IPS-NIHi7 (cell line): ENCODE measurements around the gene LMO7.
"Not testable (repeated sequence)": the region's sequence is repeated elsewhere in the genome, so short reads cannot be mapped to it uniquely, and the experiment has no call there.

Experiments
- DNase-seq: peaks from one replicate; pipeline ENCODE4 v3.0.0; 2012; ENCODE audit warnings: mixed read lengths; ENCODE audit errors: extremely low spot score

The LMO7 gene

DNA sequence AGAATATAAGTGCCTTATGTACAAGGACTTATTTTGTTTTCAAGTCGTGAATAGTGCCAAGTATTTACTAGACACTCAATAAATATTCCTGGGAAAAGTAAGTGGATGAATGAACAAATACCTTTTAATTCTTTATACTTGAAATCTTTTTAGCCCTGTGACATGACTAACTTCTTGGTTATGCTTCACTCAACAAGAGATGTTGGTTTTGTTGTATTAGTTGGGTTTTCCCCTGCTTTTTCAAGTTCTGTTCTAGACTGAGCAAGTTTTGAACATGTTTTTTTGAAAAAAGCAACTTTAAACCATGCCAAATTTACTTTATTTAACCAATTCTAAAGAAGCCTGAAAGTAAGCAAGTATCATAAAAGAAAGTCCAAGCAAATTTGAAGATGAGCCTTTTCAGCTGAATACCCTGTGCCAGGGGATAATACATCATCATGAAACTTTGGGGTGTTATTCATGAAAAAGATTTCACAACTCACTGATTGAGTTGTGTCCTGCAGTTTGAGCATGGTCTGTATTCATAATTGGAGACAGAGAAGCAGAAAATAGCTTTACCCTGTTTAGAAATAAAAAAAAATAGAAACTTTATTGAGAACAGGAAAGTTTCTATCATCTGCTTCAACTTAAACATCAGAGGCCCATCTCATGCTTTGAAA is 11.1 kb downstream of the LMO7 start:
- DNase-seq: no peak

DNA sequence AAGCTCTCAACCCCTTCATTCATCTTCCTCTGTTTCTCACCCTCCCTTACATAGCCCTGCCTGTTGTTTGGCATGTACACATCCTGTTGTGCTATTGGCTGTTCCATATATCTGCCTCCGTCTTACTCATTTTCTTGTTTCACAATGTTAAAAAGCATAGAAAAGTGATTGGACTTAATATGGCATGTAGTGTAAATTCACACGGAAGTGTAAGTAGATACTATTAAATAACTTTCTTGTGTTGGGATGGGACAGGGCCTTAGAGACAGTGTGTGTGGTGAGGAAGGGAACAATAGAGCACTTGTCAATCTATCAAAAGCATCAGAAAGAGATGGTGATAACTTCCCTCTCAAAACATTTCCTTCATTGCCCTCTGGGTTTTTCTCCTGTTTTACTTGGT is 12.3 kb downstream of the LMO7 start:
- no peak for DNase-seq

DNA sequence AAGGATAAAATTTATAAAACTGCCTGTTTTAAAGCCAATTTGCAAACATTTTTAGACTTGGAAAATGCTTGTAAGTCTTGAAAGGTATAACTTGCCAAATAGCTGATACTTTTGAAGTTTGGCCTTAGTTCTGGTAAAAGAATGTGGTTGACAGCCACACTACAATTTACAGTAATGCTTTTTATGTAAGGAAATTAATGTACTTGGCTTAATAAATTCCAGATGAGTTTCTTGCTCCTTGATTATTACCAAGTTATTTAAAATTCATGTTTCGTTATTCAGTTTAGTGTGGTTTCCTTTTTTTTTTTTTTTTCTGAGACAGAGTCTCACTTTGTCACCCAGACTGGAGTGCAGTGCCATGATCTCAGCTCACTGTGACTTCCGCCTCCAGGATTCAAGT is 14.9 kb downstream of the LMO7 start:
- no peak for DNase-seq

DNA sequence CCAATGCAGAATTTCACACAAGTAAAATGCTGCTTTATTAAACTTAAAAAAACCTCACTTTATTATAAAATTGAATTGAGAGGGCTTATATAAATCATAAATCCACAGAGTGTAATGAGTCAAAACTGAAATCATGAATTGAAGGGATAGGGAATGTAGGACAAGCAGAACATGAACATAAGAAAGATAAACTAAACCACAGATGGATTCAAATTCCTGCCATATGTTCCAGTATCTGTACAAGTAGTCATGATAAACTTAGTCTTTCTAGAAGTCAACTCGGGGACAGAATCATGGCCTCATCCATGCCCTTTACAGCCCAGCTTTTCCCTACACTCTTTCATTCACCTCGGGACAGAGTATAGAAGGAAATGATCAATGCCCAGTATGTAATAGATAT is 16.6 kb downstream of the LMO7 start:
- no peak for DNase-seq

DNA sequence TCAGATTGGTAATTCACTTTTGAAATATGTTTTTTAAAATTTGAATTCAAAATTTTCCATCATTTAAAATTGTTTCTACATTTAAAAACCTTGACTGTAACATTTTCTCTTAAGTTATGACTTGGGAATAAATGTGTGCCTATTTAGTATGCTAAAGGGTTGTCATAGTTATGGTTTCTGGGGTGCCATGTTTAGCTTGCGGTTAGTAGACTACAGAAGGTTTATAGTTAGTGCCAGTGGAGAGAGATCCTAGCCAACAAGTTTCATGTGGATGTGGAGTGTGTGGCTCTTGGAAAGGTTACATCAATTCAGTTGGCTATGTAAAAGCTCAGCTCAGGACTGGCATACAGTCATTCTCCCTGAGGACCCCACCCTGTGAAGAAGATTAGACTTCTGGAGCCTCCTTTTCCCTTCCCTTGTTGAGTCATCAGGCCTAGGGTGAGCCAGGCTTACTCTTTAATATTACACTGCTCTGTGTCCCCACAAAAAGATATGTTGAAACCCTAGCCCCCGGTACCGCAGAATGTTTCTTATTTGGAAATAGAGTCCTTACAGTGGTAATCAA is 20.4 kb downstream of the LMO7 start:
- no peak for DNase-seq

DNA sequence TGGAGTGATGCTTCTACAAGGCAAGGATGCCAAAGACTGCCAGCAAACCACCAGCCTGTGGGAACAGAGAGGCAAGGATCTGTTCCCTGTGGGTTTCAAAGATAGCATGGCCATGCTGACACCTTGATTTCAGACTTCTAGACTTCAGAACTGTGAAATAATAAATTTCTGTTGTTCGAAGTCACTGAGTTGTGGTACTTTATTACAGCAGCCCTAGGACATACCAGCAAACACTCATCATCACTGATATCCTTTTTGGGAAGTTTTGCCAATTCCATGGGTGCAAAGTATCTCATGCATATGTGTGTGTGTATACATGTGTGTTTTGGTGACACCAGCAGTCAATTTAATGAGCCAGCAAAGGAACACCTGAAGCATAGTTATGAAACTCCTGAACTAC is 21.0 kb downstream of the LMO7 start:
- DNase-seq: no peak

DNA sequence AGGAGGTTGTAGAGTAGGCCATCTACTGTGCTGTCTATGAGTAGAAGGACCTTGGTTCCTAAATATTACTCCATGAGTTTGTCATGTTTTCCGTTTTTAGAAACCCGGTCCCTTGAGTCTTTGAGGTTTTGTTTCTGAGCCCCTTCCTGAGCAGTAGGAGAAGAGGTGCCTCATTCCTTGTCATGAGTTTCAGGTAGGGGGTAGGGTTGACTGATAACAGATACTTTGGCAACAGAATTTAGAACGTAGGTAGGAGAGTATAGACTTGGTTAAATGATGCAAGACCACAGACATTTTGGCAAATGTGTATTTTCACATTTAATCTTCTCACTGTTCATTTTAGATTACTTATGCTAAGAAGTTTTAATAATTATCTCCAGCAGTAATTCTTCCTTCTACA is 24.6 kb downstream of the LMO7 start:
- DNase-seq: no peak

DNA sequence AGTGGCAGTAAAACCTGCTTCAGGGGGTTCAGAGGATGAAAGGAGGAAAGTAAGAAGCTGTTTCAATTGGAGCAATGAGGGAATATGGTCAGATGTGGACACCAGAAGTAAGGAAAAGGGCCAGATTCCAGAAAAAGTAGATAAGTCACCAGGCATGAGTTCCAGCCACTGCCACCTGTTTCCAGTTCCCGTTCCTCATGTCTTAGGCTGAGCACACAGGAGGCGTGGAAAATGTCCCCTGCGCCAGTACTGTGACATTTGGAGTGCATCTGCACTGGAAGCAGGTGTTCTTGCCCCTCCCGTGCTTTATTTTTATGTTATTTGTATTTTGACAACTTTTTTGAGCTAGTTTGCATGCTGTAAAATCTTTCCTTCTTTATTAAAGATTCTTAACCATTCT is 25.3 kb downstream of the LMO7 start:
- DNase-seq: no peak

DNA sequence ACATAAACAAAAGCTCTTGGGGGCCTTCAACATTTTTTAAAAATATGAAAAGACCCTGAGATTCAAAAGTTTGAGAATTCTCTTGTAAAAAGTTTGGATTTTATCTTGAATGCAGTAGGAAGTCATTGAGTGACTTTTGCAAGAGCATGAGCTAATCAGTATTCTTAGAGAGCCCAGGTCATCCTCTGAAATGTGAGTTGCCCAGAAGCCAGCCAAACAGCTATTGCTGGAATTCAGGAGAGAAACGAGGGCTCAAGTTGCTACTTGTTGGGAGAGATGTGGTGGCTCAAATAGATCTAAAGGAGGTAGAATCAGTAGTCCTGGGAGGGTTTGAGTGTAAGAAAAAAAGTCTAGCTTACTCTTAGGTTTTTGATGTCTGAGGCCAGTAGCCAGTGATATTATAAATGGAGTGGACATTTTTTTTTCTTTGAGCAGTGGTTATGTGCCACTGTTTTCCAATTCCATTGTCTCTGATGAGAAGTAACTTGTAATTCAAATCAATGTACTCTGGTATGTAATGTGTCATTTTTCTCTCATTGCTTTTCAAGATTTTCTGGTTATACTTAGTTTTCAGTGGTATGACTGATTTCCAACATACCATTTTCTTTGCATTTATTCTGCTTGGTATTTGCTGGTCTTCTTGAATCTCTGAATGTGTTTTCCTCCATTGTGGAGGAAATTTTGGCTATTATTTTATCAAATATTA is 30.7 kb downstream of the LMO7 start:
- no peak for DNase-seq

DNA sequence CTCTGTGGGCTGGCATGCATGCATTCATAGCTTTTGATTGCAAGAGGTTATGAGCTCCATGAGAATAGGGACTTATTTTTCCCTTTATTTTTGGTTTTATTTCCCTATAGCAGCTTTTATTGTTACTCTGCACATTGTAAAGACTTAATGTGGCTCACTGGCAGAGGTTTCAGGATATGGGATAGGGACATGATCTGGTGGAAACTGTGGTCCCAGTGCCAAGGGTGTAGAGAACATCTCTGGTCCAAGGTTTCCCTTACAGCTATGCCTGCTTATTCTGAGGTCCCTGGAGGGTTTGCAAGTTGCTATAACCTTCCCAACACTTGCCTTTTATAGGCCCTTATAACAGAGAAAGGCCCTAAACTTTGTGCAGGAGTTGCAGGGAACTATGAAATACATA is 33.6 kb downstream of the LMO7 start:
- DNase-seq: no peak

DNA sequence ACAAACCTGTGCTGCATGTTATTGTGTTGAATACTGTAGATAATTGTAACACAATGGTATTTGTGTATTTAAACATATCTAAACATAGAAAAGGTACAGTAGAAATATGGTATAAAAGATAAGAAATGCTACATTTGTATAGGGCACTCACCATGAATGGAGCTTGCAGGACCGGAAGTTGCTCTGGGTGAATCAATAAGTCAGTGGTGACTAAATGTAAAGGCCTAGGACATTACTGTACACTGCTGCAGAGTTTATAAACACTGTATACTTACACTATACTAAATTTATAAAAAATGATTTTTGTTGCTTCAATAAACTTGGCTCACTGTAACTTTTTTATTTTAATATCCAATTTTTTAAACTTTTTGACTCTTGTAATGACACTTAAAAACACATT is 34.4 kb downstream of the LMO7 start:
- DNase-seq: no peak

DNA sequence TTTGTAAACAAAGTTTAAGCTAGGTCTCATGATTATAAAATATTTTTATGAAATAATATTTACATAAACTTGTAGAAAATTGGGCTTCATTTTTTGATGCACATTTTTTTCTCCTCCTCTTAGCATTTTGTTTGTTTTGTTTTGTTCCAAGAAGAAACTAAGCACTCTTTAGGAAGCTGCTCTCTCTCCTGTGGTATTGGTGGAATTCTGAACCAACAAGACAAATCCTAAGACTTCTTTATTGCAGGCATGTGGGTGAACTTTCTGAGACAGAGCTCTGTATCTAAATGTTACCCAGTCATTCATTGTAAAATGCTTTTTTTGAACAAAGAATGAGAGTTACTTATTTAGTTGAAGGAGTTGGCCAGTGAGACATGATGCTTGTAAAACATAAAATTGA is 39.3 kb downstream of the LMO7 start:
- no peak for DNase-seq

DNA sequence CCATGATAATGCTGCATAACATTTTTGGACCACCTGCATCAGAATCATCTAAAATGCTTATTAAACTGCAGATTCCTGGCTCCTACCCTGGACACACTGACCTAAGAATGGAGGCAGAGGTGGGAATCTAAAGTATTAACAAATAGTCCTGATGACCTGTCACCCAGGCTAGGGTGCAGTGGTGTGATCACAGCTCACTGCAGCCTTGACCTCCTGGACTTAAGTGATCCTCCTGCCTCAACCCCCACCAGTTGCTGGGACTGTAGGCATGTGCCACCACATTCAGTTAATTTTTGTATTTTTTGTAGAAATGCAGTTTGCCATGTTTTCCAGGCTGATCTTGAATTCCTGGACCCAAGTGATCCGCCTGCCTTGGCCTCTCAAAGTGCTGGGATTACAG is 43.3 kb downstream of the LMO7 start:
- no peak for DNase-seq

DNA sequence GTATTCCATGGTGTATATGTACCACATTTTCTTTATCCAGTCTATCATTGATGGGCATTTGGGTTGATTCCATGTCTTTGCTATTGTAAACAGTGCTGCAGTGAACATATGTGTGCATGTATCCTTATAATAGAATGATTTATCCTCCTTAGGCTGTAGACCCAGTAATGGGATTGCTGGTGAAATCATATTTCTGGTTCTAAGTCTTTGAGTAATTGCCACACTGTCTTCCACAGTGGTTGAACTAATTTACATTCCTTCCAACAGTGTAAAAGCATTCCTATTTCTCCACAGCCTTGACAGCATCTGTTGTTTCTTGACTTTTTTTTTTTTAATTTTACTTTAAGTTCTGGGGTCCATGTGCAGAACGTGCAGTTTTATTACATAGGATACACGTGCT is 44.1 kb downstream of the LMO7 start:
- DNase-seq: not testable (repeated sequence)

DNA sequence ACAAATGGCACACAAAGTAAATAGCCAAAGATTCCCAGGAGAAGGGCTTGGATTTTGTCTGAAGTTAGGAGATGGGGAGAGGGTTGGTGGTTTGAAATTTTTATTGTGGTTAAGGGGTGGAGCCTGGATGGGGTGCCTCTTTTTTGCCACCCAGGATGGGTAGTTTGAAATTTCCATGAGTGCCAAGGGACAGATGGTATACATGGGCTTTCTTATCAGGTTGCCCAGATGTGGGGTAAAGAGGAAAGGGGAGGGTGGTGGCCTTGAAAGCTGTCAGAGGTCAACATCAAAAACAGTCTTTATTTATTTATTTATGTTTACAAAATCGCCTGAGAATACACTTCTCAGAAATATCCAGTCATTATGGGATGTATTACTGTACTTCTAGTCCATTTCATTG is 46.2 kb downstream of the LMO7 start:
- DNase-seq: no peak

DNA sequence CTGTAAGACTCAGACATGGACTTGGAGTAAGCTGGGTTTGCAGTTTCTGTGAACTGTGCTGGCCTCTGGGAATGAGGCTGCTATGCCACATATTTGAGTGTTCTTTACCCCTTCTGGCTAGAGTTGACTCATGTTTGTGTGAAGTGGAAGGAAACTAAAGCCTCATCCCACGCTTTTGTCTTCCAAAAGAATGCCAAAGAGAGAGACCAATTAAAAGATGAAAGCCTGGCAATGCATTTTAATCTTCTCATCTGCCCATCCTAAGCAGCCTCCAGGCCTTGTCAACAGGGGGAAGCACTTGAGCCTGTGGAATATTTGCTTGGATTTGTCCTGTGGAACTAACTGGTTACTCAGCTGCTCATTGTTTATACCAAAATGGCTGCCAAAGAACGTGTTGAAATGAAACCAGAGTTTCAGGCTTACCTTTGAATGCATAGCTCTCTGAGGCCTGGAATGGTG is 49.1 kb downstream of the LMO7 start:
- DNase-seq: peak; percentile 42

DNA sequence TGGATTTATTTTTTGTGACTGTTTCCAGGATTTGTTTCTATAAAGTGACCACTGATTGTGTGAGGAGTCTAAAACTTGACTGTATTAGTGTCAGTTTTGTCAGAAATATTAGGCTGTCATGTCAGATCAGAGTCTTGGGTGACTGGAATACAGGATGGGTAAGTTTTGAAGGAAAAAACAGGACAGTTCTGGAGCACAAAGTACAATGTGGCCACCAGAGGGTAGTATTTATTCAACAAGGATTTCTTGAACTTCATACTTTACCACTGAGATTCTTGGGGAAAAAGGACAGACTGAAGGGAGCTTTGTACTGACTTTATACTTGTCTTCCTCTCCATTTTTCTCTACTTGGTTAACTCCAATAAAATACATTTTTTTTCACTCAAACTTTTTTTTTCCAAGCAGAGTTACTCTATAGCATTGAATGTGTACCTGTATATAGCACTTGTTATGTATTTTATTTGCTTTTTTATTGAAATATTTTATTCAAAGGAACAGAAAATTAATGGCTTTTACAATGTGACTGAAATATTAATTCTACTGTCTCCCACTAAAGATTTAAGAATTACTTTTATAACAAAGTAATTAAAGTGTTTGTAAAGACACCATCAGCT is 51.1 kb downstream of the LMO7 start:
- peak; percentile 18 for DNase-seq

DNA sequence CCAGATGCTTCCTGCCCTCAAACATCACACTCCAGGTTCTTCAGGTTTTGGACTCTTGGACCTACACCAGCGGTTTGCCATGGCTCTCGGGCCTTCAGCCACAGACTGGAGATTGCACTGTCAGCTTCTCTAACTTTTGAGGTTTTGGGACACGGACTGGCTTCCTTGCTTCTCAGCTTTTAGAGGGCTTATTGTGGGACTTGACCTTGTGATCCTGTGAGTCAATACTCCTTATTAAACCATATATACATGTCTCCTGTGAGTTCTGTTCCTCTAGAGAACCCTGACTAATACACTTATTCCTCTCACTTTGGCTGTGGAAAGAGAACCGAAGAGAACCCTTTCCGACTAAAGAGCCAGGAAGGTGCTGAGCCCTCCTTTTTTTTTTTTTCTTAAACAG is 53.6 kb downstream of the LMO7 start:
- no peak for DNase-seq

DNA sequence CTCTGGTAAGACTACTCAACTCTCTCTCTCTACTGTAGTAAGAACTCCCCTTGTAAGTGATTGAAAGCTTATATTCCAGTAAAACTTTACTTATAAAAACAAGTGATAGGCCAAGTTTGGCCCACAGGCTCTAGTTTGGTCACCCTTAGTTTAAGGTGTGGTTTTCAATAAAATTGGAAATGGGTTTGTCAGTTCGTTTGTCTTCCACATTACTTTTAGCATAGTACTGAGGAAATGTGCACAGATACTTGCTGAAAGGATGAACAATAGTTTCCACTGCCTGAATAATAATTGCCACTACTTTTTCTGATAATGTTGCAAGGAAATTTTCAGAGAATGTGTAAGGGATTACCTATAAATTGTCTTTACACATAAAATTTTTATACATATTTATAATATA is 54.5 kb downstream of the LMO7 start:
- DNase-seq: no peak

DNA sequence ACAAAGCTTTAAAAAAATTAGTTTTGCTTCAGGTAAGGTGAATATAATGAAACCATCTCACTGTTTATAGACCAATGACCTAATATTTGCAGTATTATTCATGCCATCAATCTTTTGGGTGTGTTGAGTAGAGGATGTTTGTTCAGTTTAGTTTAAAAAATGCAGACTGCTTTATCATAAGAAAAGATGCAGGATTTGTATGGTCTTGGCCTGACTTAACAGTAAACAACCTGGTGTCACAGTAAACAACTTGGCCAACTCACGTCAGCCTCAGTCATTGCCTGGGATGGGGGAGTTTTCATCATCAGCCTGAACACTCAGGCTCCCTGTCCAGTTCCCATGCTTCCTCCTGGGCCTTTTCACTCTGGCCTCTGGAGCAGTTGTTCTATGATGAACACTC is 55.1 kb downstream of the LMO7 start:
- DNase-seq: no peak

DNA sequence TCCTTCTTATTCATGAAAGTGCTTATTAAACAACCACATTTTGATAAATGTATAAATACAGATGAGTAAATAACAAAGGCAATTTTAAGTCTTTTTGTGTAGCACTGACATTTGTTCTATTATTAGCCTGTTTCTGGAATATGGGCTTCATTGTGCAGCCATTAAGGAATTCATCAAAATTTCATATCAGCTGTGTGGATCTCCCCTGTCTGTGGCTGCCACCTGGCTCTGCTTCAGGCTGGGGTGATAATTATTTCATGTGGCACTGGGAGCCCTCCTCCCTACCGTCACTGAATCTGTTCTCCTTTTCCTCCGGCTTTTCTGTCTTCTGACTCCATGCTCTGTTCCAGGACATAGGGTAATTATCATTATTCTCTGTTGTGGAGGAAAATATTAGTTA is 57.1 kb downstream of the LMO7 start:
- DNase-seq: no peak

DNA sequence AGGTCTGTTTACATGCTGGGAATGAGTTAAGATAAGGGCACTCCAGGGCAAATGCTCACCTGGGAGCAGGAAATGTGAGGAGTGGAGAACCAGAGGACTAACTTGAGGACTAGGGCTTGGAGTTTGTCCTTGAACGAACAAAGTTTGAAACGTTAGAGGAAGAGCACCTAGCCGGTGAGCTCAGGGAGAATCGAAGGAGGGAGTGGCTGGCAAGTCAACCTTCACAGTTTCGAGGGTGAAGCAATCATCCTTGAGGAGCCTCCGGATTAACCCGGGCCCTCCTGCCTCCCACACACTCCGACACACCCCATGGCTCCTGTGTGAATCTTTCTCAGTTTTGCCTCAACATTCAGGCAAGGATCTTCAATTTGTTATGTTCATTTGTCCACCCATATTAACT is 58.6 kb downstream of the LMO7 start:
- DNase-seq: peak; percentile 14

DNA sequence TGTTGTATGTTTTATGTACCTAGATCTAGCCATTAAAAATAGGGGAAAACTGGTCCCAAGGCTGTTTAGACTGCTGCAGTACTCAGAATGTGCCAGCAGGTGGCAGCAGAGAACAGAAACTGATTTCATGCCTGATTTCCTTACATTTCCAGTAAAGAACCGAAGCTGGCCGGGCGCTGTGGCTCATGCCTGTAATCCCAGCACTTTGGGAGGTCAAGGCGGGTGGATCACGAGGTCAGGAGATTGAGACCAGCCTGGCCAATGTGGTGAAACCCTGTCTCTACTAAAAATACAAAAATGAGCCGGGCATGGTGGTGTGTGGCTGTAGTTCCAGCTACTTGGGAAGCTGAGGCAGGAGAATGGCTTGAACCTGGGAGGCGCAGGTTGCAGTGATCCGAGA is 59.8 kb downstream of the LMO7 start:
- peak; percentile 69 for DNase-seq
